ENCODE data around the gene P4HB.

Gene P4HB

DNA sequence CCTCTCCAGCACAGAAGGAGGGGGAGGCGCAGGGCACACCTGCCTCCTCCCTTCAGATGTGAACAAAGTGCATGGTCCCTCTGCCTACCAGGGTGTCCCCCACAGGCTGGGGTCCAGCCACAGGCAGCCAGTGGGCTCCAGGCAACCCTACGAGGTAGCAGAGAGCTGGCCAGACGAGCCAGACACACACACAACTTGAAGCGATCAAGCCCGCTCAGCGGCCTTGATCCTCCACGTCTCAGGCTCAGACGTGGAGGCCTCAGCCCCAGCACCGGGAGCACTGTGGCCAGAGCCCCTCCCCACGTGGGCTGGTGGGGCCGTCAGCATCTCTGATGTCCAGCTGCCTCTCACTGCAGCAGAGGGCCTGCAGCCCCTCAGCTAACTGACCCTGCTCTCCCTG is 35.7 kb downstream of the P4HB start:
- DNase-seq: no peak
- peaks cover 3% of the 10 kb centered on the region for H3K36me3 Mint-ChIP-seq
- H3K27me3 Mint-ChIP-seq: no peaks in the 10 kb centered on the region
- H3K9me3 Mint-ChIP-seq: no peaks in the 10 kb centered on the region
- peaks cover 17% of the 10 kb centered on the region for H3K4me1 Mint-ChIP-seq
- no peak overlapping the region for H3K27ac Mint-ChIP-seq
- CTCF ChIA-PET: no interaction called here
- no peak overlapping the region for H3K4me3 Mint-ChIP-seq

DNA sequence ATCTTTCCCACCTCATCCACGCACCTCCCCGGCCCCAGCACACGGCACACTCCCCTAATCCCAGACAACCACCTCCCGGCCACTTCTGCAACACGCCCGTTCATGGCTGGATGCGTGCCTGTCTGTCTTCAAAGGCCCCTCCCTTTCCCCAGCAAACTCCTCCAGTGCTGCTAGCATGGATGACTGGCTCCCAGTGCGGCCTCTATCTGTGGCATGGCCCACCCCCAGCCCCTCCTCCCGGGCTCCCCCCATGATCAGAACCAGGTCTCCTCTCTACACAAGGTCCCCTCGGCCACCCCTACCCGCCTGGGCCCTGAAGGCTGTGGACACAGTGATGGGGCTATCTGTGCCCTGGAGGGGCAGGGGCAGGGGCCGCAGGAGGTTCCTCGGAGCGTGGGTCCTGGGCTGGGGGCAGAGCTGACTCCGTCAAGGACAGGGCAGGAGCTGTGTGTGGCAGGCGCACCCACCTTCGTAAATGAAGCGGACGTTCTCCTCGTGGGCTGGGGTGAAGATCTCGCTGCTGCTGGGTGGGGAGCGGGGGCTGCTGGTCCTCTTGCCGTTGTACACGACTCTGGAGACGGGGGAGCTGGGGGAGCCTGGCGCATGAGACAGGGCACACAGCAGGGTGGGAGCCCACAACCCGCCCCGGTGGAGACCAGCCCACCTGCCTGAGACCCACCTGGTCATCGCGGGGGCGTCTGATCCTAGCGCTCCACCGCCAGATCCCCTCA is 36.4 kb downstream of the P4HB start:
- no peaks in the 10 kb centered on the region for H3K27me3 Mint-ChIP-seq
- H3K27ac Mint-ChIP-seq: no peak overlapping the region
- no peak for DNase-seq
- CTCF ChIA-PET: no interaction called here
- no peaks in the 10 kb centered on the region for H3K9me3 Mint-ChIP-seq
- H3K4me3 Mint-ChIP-seq: no peak overlapping the region
- peaks cover 3% of the 10 kb centered on the region for H3K36me3 Mint-ChIP-seq
- H3K4me1 Mint-ChIP-seq: peaks cover 17% of the 10 kb centered on the region

DNA sequence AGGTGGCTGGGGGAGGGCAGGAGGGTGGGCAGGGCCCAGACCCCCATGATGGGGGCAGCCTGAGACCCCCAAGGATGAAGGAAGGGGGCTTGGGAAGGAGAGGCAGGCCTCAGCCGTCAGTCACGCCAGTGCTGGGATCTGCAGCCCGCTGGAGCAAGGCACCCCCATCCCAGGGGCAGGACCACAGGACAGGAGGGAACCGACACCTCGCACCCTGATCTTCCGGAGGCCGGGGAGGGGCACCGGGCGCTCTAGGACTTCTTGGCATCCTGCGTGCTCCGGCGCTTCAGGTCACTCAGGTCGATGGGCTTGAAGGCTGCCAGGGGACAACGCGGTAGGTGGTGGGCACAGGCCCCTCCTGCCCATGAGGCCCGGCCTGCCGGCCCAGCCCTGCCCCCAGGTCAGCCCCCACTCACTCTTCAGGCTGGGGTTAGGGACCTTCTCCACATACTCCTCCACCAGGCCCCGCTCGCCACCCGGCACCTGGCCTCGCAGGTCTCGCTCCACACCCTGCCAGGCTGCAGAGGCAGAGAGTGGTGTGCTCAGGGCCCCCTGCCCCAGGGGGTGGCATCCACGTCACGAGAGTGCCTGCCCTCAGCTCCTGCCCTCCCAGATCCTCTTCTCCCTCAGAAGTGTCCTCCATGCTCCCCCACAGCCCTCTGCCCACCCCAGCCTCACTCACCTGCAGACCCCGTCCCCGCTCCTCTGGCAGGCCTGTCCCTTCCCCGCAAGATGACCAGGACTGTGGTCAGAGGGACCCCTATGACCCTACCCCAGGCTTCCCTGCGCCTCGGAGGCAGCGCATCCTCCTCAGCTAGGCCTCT is 37.1 kb downstream of the P4HB start:
- CTCF ChIA-PET: no interaction called here
- no peak overlapping the region for H3K4me3 Mint-ChIP-seq
- H3K36me3 Mint-ChIP-seq: peaks cover 3% of the 10 kb centered on the region
- no peak overlapping the region for H3K27ac Mint-ChIP-seq
- H3K9me3 Mint-ChIP-seq: no peaks in the 10 kb centered on the region
- no peak for DNase-seq
- peaks cover 3% of the 10 kb centered on the region for H3K27me3 Mint-ChIP-seq
- peaks cover 14% of the 10 kb centered on the region for H3K4me1 Mint-ChIP-seq

GRCh38 chr17:81822312-81822637 is 38.1 kb downstream of the P4HB start:
- no peak for DNase-seq
- H3K36me3 Mint-ChIP-seq: peaks cover 3% of the 10 kb centered on the region
- H3K4me1 Mint-ChIP-seq: peaks cover 14% of the 10 kb centered on the region
- H3K27me3 Mint-ChIP-seq: peaks cover 11% of the 10 kb centered on the region
- H3K27ac Mint-ChIP-seq: no peak overlapping the region
- CTCF ChIA-PET: no interaction called here
- H3K9me3 Mint-ChIP-seq: no peaks in the 10 kb centered on the region
- no peak overlapping the region for H3K4me3 Mint-ChIP-seq

GRCh38 chr17:81821603-81822311 is 38.6 kb downstream of the P4HB start:
- CTCF ChIA-PET: no interaction called here
- H3K27ac Mint-ChIP-seq: peak overlapping the region; percentile 11
- peaks cover 3% of the 10 kb centered on the region for H3K36me3 Mint-ChIP-seq
- no peak overlapping the region for H3K4me3 Mint-ChIP-seq
- H3K4me1 Mint-ChIP-seq: peaks cover 14% of the 10 kb centered on the region
- no peaks in the 10 kb centered on the region for H3K9me3 Mint-ChIP-seq
- peaks cover 16% of the 10 kb centered on the region for H3K27me3 Mint-ChIP-seq
- DNase-seq: peak; percentile 57

DNA sequence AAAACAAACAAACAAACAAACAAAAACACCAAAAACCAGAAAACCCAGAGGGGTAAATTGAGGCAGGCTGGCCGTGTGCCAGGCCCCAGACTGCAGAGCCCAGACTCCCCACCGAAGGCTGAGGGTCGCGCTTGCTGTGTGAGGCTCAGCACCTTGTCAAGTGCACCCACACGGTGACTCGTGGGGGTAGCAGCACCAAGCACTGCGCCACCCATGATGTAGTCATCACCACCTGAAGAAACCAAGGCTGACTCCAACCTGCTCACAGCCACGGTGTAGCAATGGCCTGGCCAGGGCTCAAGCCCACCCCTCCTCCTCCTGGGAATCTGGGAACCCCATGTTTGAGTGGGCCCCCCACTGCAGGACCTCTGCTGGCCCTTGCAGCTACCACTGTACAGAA is 39.2 kb downstream of the P4HB start:
- Mint-ChIP-seq H3K36me3 (peaks cover 3% of the 10 kb centered on the region), H3K4me3 (no peak overlapping the region), H3K27ac (no peak overlapping the region), H3K4me1 (peaks cover 13% of the 10 kb centered on the region), H3K27me3 (peaks cover 20% of the 10 kb centered on the region), H3K9me3 (no peaks in the 10 kb centered on the region)
- CTCF ChIA-PET: no interaction called here
- no peak for DNase-seq

DNA sequence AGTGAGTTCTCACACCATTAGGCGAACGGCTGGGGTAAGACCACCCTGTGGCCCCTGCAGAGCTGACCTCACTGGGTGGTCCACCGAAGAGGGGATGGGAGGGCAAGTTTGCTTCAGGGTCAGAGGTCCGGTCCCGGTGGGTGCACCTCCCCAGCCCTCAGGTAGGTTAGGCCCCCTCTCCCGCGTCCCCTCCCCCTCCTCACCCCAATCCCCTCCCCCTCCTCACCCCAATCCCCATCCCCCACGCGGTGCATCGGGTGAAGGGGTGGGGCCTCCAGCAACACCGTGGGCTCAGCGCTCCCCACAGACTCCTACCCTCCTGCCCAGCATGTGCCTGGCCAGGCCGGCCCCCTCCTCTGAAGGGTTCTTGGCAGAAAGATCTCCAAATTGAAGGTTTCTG is 40.6 kb downstream of the P4HB start:
- peaks cover 12% of the 10 kb centered on the region for H3K4me1 Mint-ChIP-seq
- DNase-seq: no peak
- no peak overlapping the region for H3K4me3 Mint-ChIP-seq
- no peak overlapping the region for H3K27ac Mint-ChIP-seq
- peaks cover 3% of the 10 kb centered on the region for H3K36me3 Mint-ChIP-seq
- peaks cover 31% of the 10 kb centered on the region for H3K27me3 Mint-ChIP-seq
- CTCF ChIA-PET: no interaction called here
- no peaks in the 10 kb centered on the region for H3K9me3 Mint-ChIP-seq

DNA sequence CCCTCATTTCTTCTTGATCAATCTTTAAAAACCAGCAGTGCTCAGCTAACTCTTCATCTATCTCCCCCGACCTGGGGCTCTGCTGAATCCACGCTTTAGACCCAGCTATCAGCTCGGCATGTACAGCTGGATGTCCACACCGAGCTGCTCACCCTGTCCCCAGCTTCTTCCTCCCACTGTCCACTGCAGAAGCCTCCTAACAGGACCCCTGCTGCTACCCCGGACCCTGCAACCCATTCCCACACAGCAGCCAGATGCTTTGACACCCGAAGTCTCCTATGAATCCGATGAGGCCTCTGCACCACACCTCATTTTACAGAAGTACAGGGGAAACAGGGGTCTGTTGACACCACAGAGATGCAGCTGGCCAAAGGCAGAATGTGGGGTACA is 42.6 kb downstream of the P4HB start:
- Mint-ChIP-seq H3K27ac (no peak overlapping the region), H3K4me1 (peaks cover 10% of the 10 kb centered on the region), H3K36me3 (peaks cover 3% of the 10 kb centered on the region), H3K27me3 (peaks cover 32% of the 10 kb centered on the region), H3K9me3 (no peaks in the 10 kb centered on the region), H3K4me3 (no peak overlapping the region)
- DNase-seq: no peak
- CTCF ChIA-PET: no interaction called here

DNA sequence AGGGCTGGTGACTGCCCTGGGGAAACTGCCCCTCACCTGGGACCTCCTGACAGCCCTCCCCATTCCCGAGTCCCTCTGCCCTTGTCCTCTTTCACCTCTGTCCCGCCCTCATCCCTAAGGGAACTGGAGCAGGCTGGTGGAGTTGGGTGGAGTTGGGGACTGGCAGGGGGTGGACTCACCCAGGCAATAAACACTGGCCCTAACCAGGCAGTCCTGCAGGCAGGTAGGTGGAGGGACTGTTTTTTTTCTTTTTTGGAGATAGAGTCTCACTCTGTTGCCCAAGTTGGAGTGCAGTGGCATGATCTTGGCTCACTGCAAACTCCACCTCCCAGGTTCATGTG is 44.7 kb downstream of the P4HB start:
- Mint-ChIP-seq H3K4me3 (no peak overlapping the region), H3K27ac (no peak overlapping the region), H3K36me3 (no peaks in the 10 kb centered on the region), H3K4me1 (no peaks in the 10 kb centered on the region), H3K27me3 (peaks cover 36% of the 10 kb centered on the region), H3K9me3 (no peaks in the 10 kb centered on the region)
- DNase-seq: no peak
- CTCF ChIA-PET: no interaction called here

GRCh38 chr17:81814748-81815645 is 45.3 kb downstream of the P4HB start:
- Mint-ChIP-seq H3K27me3 (peaks cover 42% of the 10 kb centered on the region), H3K4me1 (no peaks in the 10 kb centered on the region), H3K9me3 (no peaks in the 10 kb centered on the region), H3K4me3 (no peak overlapping the region), H3K36me3 (no peaks in the 10 kb centered on the region), H3K27ac (no peak overlapping the region)
- CTCF ChIA-PET: no interaction called here
- DNase-seq: no peak

GRCh38 chr17:81813861-81814683 is 46.3 kb downstream of the P4HB start:
- CTCF ChIA-PET: no interaction called here
- Mint-ChIP-seq H3K4me1 (no peaks in the 10 kb centered on the region), H3K4me3 (no peak overlapping the region), H3K36me3 (no peaks in the 10 kb centered on the region), H3K9me3 (no peaks in the 10 kb centered on the region), H3K27me3 (peaks cover 51% of the 10 kb centered on the region), H3K27ac (no peak overlapping the region)
- no peak for DNase-seq

DNA sequence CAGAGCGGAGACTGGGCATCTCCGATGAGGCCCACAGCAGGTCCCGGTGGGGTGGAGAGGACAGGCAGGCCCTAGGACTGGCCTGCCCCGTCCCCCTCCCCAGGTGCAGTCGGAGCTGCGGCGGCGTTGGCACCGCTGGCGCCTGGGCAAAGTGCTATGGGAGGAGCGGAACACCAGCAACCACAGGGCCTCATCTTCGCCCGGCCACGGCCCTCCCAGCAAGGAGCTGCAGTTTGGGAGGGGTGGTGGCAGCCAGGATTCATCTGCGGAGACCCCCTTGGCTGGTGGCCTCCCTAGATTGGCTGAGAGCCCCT is 47.0 kb downstream of the P4HB start:
- no peak overlapping the region for H3K27ac Mint-ChIP-seq
- no peaks in the 10 kb centered on the region for H3K9me3 Mint-ChIP-seq
- DNase-seq: no peak
- H3K4me1 Mint-ChIP-seq: no peaks in the 10 kb centered on the region
- H3K36me3 Mint-ChIP-seq: no peaks in the 10 kb centered on the region
- no peak overlapping the region for H3K4me3 Mint-ChIP-seq
- H3K27me3 Mint-ChIP-seq: peaks cover 57% of the 10 kb centered on the region
- CTCF ChIA-PET: no interaction called here

DNA sequence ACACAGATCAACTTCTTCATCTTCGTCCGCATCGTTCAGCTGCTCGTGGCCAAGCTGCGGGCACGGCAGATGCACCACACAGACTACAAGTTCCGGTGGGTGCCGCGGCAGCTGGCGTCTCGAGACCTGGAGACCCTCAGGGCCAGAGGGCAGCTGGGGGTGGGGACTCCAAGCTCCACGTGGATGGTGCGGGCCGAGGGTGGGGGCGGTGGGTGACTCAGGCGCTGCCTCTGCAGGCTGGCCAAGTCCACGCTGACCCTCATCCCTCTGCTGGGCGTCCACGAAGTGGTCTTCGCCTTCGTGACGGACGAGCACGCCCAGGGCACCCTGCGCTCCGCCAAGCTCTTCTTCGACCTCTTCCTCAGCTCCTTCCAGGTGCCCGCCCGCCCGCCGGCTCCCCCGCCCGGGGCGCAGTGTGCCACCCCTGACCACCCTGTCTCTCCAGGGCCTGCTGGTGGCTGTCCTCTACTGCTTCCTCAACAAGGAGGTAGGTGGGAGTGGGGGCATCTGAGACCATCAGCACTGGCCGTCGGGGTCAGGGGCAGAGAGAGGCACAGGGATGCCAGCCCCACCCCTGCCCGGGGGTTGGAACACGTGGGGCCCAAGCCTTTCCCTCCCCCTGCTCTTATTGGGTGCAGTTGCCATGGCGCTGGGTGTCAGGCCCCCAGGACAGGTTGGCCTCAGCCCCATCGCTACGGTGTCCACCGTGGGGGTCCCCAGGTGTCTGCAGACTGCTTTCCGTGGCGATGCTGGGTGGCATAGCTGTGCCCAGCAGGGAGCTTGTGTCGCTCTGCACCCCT is 47.6 kb downstream of the P4HB start:
- H3K27ac Mint-ChIP-seq: no peak overlapping the region
- no peaks in the 10 kb centered on the region for H3K36me3 Mint-ChIP-seq
- no peak overlapping the region for H3K4me3 Mint-ChIP-seq
- DNase-seq: no peak
- peaks cover 58% of the 10 kb centered on the region for H3K27me3 Mint-ChIP-seq
- H3K4me1 Mint-ChIP-seq: no peaks in the 10 kb centered on the region
- H3K9me3 Mint-ChIP-seq: no peaks in the 10 kb centered on the region
- CTCF ChIA-PET: no interaction called here
